Left kidney (tissue), 2 donors: Measurements from ENCODE around the gene ZC3H4. TPM values are rescaled to one million over a fixed set of nuclear protein-coding genes. Genes with fewer than 3 reads are reported as not detected.
A peak's percentile ranks its signal among the peaks of the same experiment; 100 is the strongest.
"Not testable (repeated sequence)": the region's sequence is repeated elsewhere in the genome, so short reads cannot be mapped to it uniquely, and the experiment has no call there.

Experiments
- DNase-seq: peaks from one replicate; pipeline ENCODE4 v3.0.0-alpha.2; 2013
- polyA plus RNA-seq: library from polyadenylated mRNA; unstranded; fragments of 120-200 nt; gene quantifications from one replicate; pipeline ENCODE4 v1.2.1, GENCODE V29; 2013; ENCODE audit not compliant: insufficient read length

The ZC3H4 gene
- polyA plus RNA-seq, 1 donor: 46.0 TPM

- DNase-seq: no peak
Measured at GRCh38 chr19:47107953-47108746, 5.4 kb downstream of the ZC3H4 start.

GRCh38 chr19:47107202-47107952, 6.2 kb downstream of the ZC3H4 start:
- no peak for DNase-seq

- DNase-seq: no peak
Measured at GRCh38 chr19:47106821-47107201, 6.8 kb downstream of the ZC3H4 start.

- no peak for DNase-seq
Measured at GRCh38 chr19:47105874-47106273, 7.7 kb downstream of the ZC3H4 start.

- DNase-seq: no peak
Measured at GRCh38 chr19:47104680-47105079, 8.9 kb downstream of the ZC3H4 start.

GRCh38 chr19:47102346-47103060, 11.1 kb downstream of the ZC3H4 start:
- no peak for DNase-seq

GRCh38 chr19:47101116-47101515, 12.5 kb downstream of the ZC3H4 start:
- not testable (repeated sequence) for DNase-seq

- DNase-seq: no peak
Measured at GRCh38 chr19:47100290-47100689, 13.3 kb downstream of the ZC3H4 start.

GRCh38 chr19:47099576-47100050, 14.0 kb downstream of the ZC3H4 start:
- DNase-seq: no peak

GRCh38 chr19:47098608-47099007, 15.0 kb downstream of the ZC3H4 start:
- DNase-seq: no peak

- DNase-seq: no peak
Measured at GRCh38 chr19:47097396-47098201, 16.0 kb downstream of the ZC3H4 start.

GRCh38 chr19:47096721-47097120, 16.9 kb downstream of the ZC3H4 start:
- DNase-seq: no peak

GRCh38 chr19:47096100-47096704, 17.4 kb downstream of the ZC3H4 start:
- no peak for DNase-seq

GRCh38 chr19:47095476-47096099, 18.0 kb downstream of the ZC3H4 start:
- no peak for DNase-seq

- no peak for DNase-seq
Measured at GRCh38 chr19:47094557-47095475, 18.8 kb downstream of the ZC3H4 start.

GRCh38 chr19:47093841-47094240, 19.7 kb downstream of the ZC3H4 start:
- DNase-seq: peak; percentile 35

- no peak for DNase-seq
Measured at GRCh38 chr19:47093254-47093653, 20.3 kb downstream of the ZC3H4 start.

GRCh38 chr19:47089767-47090350, 23.7 kb downstream of the ZC3H4 start:
- DNase-seq: no peak

- DNase-seq: no peak
Measured at GRCh38 chr19:47086280-47086679, 27.3 kb downstream of the ZC3H4 start.
